Mononuclear cell (primary cell): ENCODE results near the gene CIDEC. TPM values are rescaled to one million over a fixed set of nuclear protein-coding genes. Genes with fewer than 3 reads are reported as not detected.
"Not testable (repeated sequence)": the region's sequence is repeated elsewhere in the genome, so short reads cannot be mapped to it uniquely, and the experiment has no call there.

Experiments
- H3K27me3 ChIP-seq: 2 replicates; pipeline ENCODE4 v1.6.0; 2011; ENCODE audit warnings: low read length, control low read depth; ENCODE audit not compliant: insufficient read depth
- H3K4me1 ChIP-seq: 2 replicates; pipeline ENCODE4 v1.5.1; 2011; ENCODE audit warnings: mild to moderate bottlenecking, low read length, control low read depth; ENCODE audit not compliant: insufficient read depth
- H3K4me3 ChIP-seq: 2 replicates; pipeline ENCODE4 v1.5.1; 2011; ENCODE audit warnings: mild to moderate bottlenecking, low read length, moderate library complexity
- H3K9me3 ChIP-seq: 2 replicates; pipeline ENCODE4 v1.5.1; 2011; ENCODE audit warnings: low read depth, mild to moderate bottlenecking, control low read depth, low read length
- total RNA-seq: library from RNA; depleted of rRNA; stranded (reverse); fragments of >200 nt; gene quantifications from one replicate; pipeline ENCODE4 v1.2.3, GENCODE V29; 2012

The CIDEC gene
- total RNA-seq, 1 donor: not detected

DNA sequence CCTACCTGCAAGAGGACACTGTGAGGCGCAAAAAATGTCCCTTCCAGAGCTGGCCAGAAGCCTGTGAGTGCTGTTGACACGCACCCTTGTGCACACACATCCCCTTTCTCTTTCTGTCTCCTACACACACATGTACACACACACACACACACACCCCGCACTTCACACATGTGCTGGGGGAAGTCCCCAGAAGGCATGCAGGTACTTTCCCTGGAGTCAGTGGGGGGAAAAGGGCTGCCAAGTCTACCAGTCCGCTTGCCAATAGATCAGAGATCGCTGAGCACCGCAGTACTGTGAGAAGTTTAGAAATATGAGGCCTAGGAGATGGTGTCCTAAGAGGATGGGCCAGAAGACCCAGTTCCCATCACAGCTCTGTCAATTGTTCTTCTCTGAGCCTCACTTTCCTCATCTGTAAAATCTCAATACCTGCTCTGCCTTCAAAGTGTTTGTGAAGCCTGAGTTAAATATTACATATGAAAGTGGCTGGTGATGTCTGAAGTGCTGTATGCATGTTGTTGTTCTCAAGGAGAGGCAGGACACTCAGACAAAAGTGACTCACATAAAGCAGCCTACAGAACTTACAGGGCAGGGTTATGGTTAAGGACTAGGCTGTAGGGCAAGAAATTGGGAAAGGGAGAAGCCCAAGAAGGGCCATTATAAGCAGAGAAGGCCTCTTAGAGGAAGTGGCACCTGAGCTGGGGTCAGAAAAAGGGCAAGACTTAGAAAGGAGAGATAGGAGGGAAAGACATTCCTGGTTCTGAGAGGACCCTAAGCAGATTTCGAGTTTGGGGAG lies 29.4 kb upstream of the CIDEC start:
- Histone ChIP-seq H3K4me1 (peaks cover 16% of the 10 kb centered on the region), H3K9me3 (no peaks in the 10 kb centered on the region), H3K4me3 (no peak overlapping the region)

DNA sequence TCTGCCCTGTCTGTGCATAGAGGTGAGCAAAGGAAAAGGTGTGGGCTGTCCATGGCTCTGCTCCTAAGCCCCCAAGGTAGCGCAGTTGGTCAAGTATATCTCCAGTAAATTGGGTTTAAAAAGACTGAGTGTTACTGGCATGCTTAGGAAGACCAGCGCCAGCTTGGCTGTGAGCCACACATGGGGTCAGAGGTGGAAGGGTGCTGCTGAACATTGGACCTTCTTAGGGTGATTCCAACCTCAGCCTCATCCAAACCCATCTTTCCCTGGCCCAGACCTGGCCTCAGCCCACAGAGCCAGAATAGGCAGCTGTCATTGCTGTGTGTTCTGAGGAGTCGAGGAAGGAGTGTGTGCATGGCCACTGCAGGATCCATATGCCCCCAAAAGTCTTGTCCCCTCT lies 28.2 kb upstream of the CIDEC start:
- Histone ChIP-seq H3K4me1 (peaks cover 12% of the 10 kb centered on the region), H3K27me3 (no peaks in the 10 kb centered on the region), H3K4me3 (no peak overlapping the region), H3K9me3 (no peaks in the 10 kb centered on the region)

More for the DNA sequence above, 29.4 kb upstream of the CIDEC start:
- H3K27me3 ChIP-seq: no peaks in the 10 kb centered on the region

DNA sequence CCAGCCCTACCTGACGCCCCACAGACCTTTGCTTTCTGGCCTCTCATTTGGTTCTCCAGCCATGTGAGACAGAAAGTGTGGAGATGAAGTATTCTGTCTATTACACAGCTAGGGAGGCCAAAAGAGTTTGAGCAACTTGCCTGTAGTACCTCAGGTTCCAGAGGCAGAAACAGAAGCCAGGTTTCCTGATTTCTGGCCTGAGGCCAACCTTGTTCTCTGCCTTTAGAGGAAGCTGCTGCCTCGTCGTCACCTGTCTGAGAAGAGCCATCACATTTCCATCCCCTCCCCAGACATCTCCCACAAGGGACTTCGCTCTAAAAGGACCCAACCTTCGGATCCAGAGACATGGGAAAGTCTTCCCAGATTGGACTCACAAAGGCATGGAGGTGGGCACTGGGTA lies 26.4 kb upstream of the CIDEC start:
- no peaks in the 10 kb centered on the region for H3K9me3 ChIP-seq
- no peaks in the 10 kb centered on the region for H3K27me3 ChIP-seq
- H3K4me3 ChIP-seq: no peak overlapping the region
- H3K4me1 ChIP-seq: peaks cover 18% of the 10 kb centered on the region

DNA sequence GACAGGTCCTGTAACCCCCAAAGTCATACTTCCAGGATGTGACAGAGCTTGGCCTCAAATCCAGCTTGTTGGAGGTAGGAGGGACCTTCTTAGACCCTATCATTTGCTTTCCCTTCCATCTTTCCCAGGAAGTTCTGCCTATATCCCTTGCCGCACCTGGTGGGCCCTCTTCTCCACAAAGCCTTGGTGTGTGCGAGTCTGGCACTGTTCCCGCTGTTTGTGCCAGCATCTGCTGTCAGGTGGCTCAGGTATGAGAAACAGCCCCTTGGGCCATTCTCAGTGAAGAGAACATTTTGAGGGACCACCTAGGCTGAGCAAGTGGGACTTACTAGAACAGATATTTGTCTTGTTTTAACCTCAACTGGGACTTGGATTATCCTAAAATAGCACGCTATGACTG lies 23.9 kb upstream of the CIDEC start:
- H3K4me3 ChIP-seq: no peak overlapping the region
- peaks cover 18% of the 10 kb centered on the region for H3K4me1 ChIP-seq
- H3K27me3 ChIP-seq: no peaks in the 10 kb centered on the region
- H3K9me3 ChIP-seq: no peaks in the 10 kb centered on the region

DNA sequence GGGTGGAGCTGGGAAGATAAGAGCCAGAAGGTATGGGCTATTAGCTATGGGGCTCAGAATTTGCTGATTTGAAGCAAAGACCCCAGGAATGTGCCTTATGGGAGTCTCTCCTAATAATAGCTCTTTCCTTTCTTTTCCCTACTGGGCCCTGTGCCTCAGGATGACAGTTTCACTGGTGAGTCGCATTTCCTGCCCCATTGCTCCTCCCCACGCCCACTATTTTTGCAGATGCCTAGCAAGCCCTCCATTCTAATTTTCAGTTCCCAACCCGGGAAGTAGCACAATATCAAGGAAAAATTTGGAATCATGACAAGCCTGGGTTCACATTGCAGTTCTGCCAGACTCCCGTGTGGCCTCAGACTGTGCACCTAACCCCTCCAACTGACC lies 23.2 kb upstream of the CIDEC start:
- no peak overlapping the region for H3K4me3 ChIP-seq
- peaks cover 18% of the 10 kb centered on the region for H3K4me1 ChIP-seq
- no peaks in the 10 kb centered on the region for H3K9me3 ChIP-seq
- H3K27me3 ChIP-seq: no peaks in the 10 kb centered on the region

DNA sequence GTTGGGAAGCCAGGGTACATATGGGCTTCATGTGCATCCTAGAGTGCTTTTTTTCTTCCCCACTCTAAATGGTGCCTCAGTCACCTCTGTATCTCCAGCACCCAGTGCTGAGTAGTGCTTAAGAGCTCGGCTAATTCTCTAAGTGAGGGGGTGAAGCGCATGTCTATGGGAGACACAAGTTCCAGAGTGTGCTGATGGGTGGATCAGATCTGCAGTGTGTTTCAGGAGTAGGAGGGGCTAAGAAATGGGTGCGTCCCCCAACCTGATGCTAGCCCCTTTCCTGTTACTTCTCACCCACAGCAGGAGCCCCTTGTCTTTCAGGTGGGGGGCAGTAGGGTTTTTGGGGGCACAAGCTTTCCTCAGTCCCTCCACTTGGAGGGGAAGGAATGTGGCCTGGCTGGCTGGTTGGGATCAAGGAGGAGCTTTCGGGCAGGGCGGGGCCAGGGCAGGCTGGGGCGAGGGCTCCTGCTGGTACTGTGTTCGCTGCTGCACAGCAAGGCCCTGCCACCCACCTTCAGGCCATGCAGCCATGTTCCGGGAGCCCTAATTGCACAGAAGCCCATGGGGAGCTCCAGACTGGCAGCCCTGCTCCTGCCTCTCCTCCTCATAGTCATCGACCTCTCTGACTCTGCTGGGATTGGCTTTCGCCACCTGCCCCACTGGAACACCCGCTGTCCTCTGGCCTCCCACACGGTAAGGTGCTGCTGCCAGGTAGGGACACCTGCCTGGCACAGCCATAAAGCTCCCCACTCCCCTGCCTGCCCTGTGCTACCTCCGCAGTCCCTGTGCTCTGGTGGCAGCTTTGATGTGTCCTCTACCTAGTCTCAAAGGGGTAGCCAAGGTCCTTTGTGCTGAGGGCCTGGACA lies 22.6 kb upstream of the CIDEC start, which contains the start of gene IL17RE:
TSS of gene IL17RE (plus strand) at position 477 of the 866 bp plus-strand sequence. CDS start at position 562, 85 bp downstream.
- Histone ChIP-seq H3K9me3 (no peaks in the 10 kb centered on the region), H3K27me3 (no peaks in the 10 kb centered on the region), H3K4me3 (no peak within 1 kb of the TSS), H3K4me1 (peaks cover 18% of the 10 kb centered on the region)

DNA sequence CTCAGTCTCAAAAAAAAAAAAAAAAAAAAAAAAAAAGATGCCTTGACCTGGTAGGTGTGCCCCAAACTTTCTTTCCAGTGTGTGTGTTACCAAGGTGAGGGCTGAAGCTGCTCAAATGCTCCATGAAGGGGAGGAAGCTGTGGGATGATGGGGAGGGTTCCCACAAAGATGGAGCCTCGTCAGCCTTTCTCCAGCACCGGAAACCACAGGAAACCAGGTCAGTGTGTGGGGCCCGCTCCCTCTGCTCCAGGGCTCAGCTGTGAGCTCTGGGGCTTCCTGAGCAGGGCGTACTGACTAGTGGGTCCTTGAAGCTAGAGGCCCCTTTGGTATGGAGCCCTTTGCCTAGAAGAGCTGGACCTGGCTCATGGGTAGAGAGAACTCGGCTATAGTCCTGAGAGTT lies 21.9 kb upstream of the CIDEC start:
- Histone ChIP-seq H3K9me3 (no peaks in the 10 kb centered on the region), H3K27me3 (no peaks in the 10 kb centered on the region), H3K4me1 (peaks cover 18% of the 10 kb centered on the region), H3K4me3 (no peak overlapping the region)

DNA sequence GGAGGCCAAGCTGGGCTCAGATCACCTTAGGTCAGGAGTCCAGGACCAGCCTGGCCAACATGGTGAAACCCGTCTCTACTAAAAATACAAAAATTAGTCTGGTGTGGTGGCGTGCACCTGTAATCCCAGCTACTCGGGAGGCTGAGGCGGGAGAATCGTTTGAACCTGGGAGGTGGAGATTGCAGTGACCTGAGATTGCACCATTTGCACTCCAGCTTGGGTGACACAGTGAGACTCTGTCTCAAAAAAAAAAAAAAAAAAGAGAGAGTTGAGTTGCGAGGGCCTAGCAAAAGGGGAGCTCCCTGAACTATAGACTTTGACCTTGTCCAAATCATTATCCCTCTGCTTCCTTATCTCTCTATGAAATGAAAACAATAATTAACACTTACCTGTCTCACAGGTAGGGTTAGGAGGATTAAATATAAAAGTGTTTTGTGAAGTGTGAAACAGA lies 20.9 kb upstream of the CIDEC start:
- not testable (repeated sequence) for H3K4me3 ChIP-seq

DNA sequence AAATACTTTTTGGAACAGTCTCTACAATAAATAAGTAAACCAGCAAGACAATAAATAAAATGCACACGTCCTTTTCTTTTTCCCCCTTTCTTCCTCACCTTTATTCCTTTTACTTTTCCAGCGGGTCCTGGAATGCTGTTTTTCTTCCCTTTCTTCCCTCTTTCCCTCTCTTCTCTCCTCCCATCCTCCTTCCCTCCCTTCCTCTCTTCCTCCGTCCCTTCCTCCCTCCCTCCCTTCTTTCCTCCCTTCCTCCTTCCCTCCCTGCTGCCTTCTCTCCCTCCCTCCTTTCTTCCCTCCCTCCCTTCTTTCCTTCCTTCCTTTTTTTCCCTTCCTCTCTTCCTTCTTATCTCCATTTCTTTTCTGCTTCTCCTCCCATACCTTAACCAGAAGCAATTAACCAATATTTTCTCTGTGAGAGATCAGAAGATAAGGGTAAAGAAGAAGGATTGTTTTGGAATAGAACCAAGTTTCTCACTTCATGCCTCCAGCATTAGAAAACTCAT lies 19.3 kb upstream of the CIDEC start:
- Histone ChIP-seq H3K27me3 (no peaks in the 10 kb centered on the region), H3K9me3 (no peaks in the 10 kb centered on the region), H3K4me1 (peaks cover 21% of the 10 kb centered on the region), H3K4me3 (no peak overlapping the region)

More for the DNA sequence above, 20.9 kb upstream of the CIDEC start:
- H3K27me3 ChIP-seq, H3K9me3 ChIP-seq: not testable (repeated sequence)
- H3K4me1 ChIP-seq: peaks cover 18% of the 10 kb centered on the region

DNA sequence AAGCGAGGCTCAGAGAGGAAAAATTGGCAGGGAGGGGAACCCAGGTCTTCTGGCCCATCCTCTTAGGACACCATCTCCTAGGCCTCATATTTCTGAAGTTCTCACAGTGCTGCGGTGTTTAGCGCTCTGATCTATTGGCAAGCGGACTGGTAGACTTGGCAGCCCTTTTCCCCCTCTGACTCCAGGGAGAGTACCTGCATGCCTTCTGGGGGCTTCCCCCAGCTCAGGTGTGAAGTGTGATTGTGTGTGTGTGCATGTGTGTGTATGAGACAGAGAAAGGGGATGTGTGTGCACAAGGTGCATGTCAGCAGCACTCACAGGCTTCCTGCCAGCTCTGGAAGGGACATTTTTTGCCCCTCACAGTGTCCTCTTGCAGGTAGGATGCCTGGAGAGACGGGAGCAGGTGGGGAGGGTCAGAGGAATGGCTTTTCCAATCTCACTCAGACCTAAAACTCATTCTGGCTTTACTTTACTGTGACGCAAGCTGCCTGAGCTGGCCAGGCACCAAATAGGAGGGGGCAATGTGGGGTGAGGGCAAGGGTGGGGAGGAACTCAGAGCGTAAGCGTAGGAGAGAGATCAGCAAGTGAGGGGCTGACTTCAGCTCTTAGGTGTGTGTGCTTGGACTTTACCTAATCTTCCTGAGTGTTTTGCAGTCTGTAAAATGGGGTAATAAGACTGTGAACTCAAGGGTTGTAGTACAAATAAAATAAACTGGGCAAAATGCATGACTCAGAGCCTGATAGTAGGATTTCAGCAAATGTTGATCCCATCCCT lies 18.6 kb upstream of the CIDEC start:
- Histone ChIP-seq H3K27me3 (no peaks in the 10 kb centered on the region), H3K4me3 (no peak overlapping the region), H3K9me3 (no peaks in the 10 kb centered on the region), H3K4me1 (peaks cover 23% of the 10 kb centered on the region)

DNA sequence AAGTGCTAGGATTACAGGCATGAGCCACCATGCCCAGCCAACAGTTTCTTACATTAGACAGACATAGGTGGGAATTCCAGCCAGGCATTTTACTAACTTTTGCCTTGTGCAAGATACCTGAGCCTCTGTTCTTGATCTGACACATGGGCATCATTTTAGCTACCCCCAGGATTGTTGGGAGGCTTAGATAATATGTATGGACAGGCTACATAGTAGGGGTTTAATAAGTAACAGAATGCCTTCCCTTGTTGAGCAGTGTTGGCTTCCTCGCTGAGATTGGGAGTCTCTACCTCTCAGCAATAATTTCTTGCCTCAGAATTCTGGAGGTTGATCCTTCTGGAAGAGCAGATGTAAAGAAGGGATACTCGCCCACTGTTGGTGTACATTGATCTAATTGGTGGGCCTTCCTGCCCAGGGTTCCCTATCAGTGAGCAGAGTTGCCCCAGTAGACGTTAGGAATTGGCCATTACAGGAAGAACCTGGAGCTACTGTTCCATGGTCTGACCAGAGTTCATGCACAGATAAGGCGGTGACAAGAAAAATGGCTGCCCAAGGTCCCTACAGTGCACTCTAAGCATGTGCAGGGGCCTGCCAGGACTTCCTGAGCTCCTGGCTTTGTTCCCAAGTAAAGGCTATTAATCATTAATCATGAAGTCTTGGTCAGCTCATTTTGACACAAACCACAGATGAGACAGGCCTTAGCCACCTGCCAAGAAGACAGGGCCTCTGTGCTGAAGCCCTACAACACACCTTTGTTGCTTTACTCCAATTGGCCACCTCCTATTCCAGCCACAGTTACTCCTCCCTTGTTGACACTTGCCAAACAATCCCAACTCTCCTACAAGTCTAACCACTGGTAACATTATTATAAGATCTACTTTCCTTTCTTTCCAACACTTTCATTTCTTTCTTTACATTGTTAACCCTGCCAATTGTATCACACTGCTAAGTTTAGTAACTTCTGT lies 17.6 kb upstream of the CIDEC start:
- H3K4me3 ChIP-seq: no peak overlapping the region
- H3K27me3 ChIP-seq: no peaks in the 10 kb centered on the region
- peaks cover 25% of the 10 kb centered on the region for H3K4me1 ChIP-seq
- H3K9me3 ChIP-seq: no peaks in the 10 kb centered on the region

DNA sequence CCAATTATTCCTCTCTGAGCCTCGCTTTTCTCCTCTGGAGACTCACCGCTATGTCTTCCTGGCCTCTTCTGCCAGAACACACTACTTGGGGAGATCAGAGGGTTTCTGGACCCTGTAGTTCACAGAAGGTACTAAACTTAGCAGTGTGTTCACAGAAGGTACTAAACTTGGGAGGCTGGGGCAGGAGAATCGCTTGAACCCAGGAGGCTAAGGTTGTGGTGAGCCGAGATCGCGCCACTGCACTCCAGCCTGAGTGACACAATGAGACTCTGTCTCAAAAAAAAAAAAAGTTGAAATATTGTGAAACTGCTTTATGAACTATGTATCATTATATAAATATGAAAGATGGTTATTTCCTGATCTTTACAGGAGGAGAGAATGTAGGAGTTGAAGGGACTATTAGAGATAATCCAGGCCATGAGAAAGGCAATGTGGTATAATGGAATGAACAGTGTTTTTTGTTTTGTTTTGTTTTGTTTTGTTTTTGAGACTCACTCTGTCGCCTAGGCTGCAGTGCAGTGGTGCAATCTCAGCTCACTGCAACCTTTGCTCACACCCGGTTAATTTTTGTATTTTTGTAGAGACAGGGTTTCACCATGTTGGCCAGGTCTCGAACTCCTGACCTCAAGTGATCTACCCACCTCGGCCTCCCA lies 16.8 kb upstream of the CIDEC start:
- H3K27me3 ChIP-seq, H3K9me3 ChIP-seq: not testable (repeated sequence)
- H3K4me1 ChIP-seq: peaks cover 22% of the 10 kb centered on the region

DNA sequence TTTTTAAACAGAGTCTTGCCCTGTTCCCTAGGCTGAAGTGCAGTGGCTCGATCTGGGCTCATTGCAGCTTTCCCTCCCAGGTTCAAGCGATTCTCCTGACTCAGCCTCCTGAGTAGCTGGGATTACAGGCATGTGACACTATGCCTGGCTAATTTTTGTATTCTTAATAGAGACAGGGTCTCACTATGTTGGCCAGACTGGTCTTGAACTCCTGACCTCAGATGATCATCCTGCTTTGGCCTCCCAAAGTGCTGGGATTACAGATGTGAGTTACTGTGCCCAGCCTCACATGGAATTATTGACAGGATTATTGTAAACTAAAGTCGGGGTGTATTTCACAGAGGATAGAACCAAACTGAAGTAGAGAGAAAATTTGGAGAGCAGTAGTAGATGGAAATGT lies 15.7 kb upstream of the CIDEC start:
- H3K4me3 ChIP-seq, H3K27me3 ChIP-seq, H3K9me3 ChIP-seq: not testable (repeated sequence)
- peaks cover 30% of the 10 kb centered on the region for H3K4me1 ChIP-seq

More for the DNA sequence above, 16.8 kb upstream of the CIDEC start:
- H3K4me3 ChIP-seq: not testable (repeated sequence)
